ENCODE results near the gene TRIM25. TPM values are rescaled to one million over a fixed set of nuclear protein-coding genes. Genes with fewer than 3 reads are reported as not detected.

Gene TRIM25
- total and polyA plus RNA-seq, 2 of the 8 experiments (the other 6 are each of a cell fraction or from before 2014, with no cell fraction given) = 16.6 to 38.9 TPM

- H2BK120ac ChIP-seq (replicated peaks; ENCODE audit: low read depth, low read length) = no peak overlapping the region
- H3K23ac ChIP-seq (ENCODE audit: insufficient read length) = no peak overlapping the region
- ChIA-PET CTCF (ENCODE audit: partially characterized antibody) (interaction anchor here (0.6 to 5.9 kb wide), 25 partner anchors 8 to 583 kb away, joined by 3 to 55 read pairs (median 4); partner anchors contain the start of genes DGKE and TRIM25), POLR2A (ENCODE audit: partially characterized antibody) (interaction anchor here (1.0 to 1.6 kb wide), 3 partner anchors 11 to 21 kb away, joined by 3 to 6 read pairs (median 5); no protein-coding TSS in a partner anchor)
- peaks cover 3 to 31% (median 16%) of the 10 kb centered on the region in 4 experiments; a peak in 5 of 8 replicates for H3K36me3 ChIP-seq (ENCODE audit: control insufficient read depth in 2 of 4, insufficient read depth in 4 of 4, low read length in 3 of 4)
- no peak overlapping the region for H3K4ac ChIP-seq (replicated peaks; ENCODE audit: insufficient read length, low read depth, low read length)
- 90% methylated on average over 6 of the region's 7 CpGs; no CpG with 5 or more reads in 1 of the 2 experiments for WGBS, 2 experiments (ENCODE audit: extremely low coverage in 1 of 2, insufficient coverage in 1 of 2, insufficient read length in 1 of 2, insufficient replicate concordance in 2 of 2, low coverage in 1 of 2, low lambda C conversion rate in 2 of 2, missing lambda C conversion rate in 1 of 2)
- no peak overlapping the region for H3K9ac ChIP-seq (replicated peaks in 1 of 4; ENCODE audit: extremely low read depth in 1 of 4, low read depth in 3 of 4, low read length in 3 of 4)
- peaks cover 0 to 4% (median 1%) of the 10 kb centered on the region in 4 experiments; a peak in 3 of 7 replicates for H3K4me1 ChIP-seq (replicated peaks in 1 of 4; ENCODE audit: control insufficient read depth in 3 of 4, insufficient read depth in 4 of 4, low read length in 3 of 4)
- no peaks in the 10 kb centered on the region for H3K79me2 ChIP-seq (ENCODE audit: control insufficient read depth in 1 of 2, insufficient read depth in 2 of 2, low read length in 2 of 2)
- no peak overlapping the region for H2AFZ ChIP-seq (ENCODE audit: low read length)
- no peak overlapping the region for H3K18ac ChIP-seq (ENCODE audit: extremely low read depth, low read length)
- H3K27me3 ChIP-seq (replicated peaks in 1 of 4; ENCODE audit: control insufficient read depth in 3 of 4, extremely low read depth in 1 of 4, insufficient read depth in 3 of 4, low read length in 3 of 4) = no peaks in the 10 kb centered on the region; a peak in 1 of 7 replicates
- no peak overlapping the region for H2BK12ac ChIP-seq (ENCODE audit: low read depth, low read length)
- peaks cover 0 to 2% of the 10 kb centered on the region in 2 experiments for H4K20me1 ChIP-seq (replicated peaks in 1 of 2; ENCODE audit: control insufficient read depth in 1 of 2, insufficient read depth in 2 of 2, low read length in 2 of 2)
- H3K56ac ChIP-seq (replicated peaks; ENCODE audit: insufficient read length, low read depth, low read length) = no peak overlapping the region
- no peak overlapping the region for H3K4me3 ChIP-seq (ENCODE audit: extremely low read depth in 1 of 4, insufficient read depth in 2 of 4, low read depth in 3 of 4, low read length in 4 of 4)
- H4K5ac ChIP-seq (ENCODE audit: insufficient read length, low read depth, low read length) = no peak overlapping the region
- H2BK15ac ChIP-seq (ENCODE audit: low read length) = no peak overlapping the region
- no peak overlapping the region for H4K91ac ChIP-seq (replicated peaks; ENCODE audit: insufficient read length, low read length)
- no peak for FAIRE-seq
- peaks cover 13 to 16% of the 10 kb centered on the region in 2 experiments for H3K9me3 ChIP-seq (ENCODE audit: insufficient read depth in 2 of 2, low read depth in 1 of 2, low read length in 1 of 2)
- no peak overlapping the region for H2BK5ac ChIP-seq (ENCODE audit: low read depth, low read length)
- H3K27ac ChIP-seq (ENCODE audit: low read depth, low read length) = no peak overlapping the region
- no peak overlapping the region for H3K14ac ChIP-seq (ENCODE audit: insufficient read length)
- H2BK20ac ChIP-seq (ENCODE audit: low read length) = no peak overlapping the region
- no peaks in the 10 kb centered on the region; the same call in 1 of the 2 replicates for H3K79me1 ChIP-seq (ENCODE audit: low read depth, low read length)
- H2AK5ac ChIP-seq (ENCODE audit: low read depth, low read length) = no peak overlapping the region
- H4K8ac ChIP-seq (ENCODE audit: extremely low read depth, insufficient read depth, low read length) = no peak overlapping the region
- no peak overlapping the region for H3K4me2 ChIP-seq (ENCODE audit: insufficient read depth in 1 of 2, low read depth in 2 of 2, low read length in 2 of 2)
- H3K23me2 ChIP-seq (ENCODE audit: low read depth, low read length) = peaks cover 6% of the 10 kb centered on the region; the same call in 1 of the 2 replicates
- no peak for DNase-seq (ENCODE audit: low read depth in 1 of 2, low spot score in 2 of 2)
- TF ChIP-seq TEAD4 (IDR thresholded peaks at IDR 0.05; ENCODE audit: low read depth, low read length) (no peak), CHD2 (IDR thresholded peaks at IDR 0.05; ENCODE audit: low read length) (no peak), RXRA (IDR thresholded peaks at IDR 0.05; ENCODE audit: insufficient read depth, low read depth, low read length) (no peak), SP2 (IDR thresholded peaks at IDR 0.05; ENCODE audit: low read length) (no peak), TBP (IDR thresholded peaks at IDR 0.05; ENCODE audit: low read depth, low read length) (no peak), CREB1 (IDR thresholded peaks at IDR 0.05) (no peak), SP1 (IDR thresholded peaks at IDR 0.05; ENCODE audit: low read depth, low read length) (no peak), RFX5 (IDR thresholded peaks at IDR 0.05; ENCODE audit: borderline replicate concordance, low read depth, low read length) (no peak), EZH2 (IDR thresholded peaks at IDR 0.05; ENCODE audit: low read depth, low read length, severe bottlenecking) (no peak), E2F6 (IDR thresholded peaks at IDR 0.05) (no peak), GABPA (IDR thresholded peaks at IDR 0.05; ENCODE audit: borderline replicate concordance, insufficient read depth, low read length) (no peak)
Measured at GRCh38 chr17:56890906-56891674, 22.8 kb downstream of the TRIM25 start.

Measured in H1 (cell line).